ENCODE measurements around the gene PLLP.

- TF ChIP-seq CTCF (IDR thresholded peaks at IDR 0.05) = no peak
- no peak for TF ChIP-seq POLR2A (IDR thresholded peaks at IDR 0.05)
Observed at GRCh38 chr16:57261806-57262205, 22.7 kb downstream of the PLLP start.
